Activated T-helper 9 cell treated with anti-CD3 and anti-CD28 coated beads, Interleukin-2, amount 50 U/mL, for 16 hours (primary cell): ENCODE results near the gene GSAP.
"Not testable (repeated sequence)": the region's sequence is repeated elsewhere in the genome, so short reads cannot be mapped to it uniquely, and the experiment has no call there.

Experiments
- DNase-seq: peaks from one replicate; pipeline ENCODE4 v3.0.0-alpha.2; 2020; ENCODE audit warnings: low read depth

The GSAP gene

GRCh38 chr7:77354484-77354883, 61.7 kb downstream of the GSAP start:
- no peak for DNase-seq

GRCh38 chr7:77353911-77354310, 62.2 kb downstream of the GSAP start:
- no peak for DNase-seq

DNA sequence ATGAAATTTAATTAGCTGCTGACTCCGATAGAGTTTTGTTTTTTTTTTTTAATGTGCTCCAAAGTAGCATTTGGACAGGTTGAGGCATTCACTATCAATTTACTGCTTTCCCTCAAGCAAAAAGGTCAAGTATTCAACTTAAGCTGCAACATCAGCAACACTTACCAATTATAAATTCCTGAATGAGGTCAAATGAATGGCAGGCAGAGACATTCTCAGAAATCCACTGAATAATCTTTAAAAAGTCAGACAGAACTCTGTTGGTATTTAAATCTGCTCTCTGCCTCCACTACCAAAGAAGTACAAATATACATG, 62.8 kb downstream of the GSAP start:
- no peak for DNase-seq

- DNase-seq: no peak
These were observed 63.3 kb downstream of the GSAP start for GRCh38 chr7:77352665-77353406.

DNA sequence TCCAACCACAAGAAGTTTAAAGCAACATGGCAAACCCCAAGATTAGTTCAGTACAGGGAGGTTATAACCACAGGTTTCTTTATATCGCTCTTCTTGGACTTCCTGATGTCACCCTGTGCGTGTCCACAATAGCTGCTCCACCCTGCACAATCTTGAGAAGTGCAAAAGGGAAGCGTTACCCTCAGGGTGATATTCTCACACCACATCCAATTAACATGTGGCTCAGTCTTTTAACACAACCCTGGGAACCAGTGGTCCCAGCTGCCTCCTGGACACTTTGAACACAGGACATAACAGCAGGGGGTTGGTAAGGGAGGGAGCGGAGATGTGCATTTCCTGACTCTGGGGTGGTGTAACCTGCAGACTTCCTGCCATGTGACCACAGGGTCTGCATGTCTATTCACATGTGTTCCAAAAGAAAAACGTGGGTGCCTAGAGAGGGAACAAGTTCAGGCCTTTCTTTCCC, 64.6 kb downstream of the GSAP start:
- DNase-seq: peak; percentile 19

GRCh38 chr7:77349141-77349540, 67.0 kb downstream of the GSAP start:
- DNase-seq: no peak

DNA sequence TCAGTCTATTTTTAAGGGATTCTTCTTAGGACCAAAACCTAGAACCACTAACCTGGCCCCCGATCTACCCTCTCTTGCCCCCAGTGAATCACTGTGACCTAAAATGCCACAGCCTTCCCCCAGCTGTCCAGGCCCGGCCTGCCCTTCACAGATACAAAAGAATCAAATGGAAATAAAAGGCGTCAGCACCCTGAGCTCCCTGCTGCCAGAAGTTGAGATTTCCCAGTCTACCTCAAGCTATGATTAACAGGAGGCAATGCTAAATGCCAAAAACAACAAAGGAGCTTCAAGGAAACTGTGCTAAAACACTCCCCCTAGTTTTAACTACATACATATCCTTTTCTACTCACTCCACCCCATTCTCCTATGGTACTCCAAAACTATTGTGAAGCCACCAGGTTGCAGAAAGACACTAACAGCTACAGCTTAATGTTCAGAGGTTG, 67.8 kb downstream of the GSAP start:
- no peak for DNase-seq

DNA sequence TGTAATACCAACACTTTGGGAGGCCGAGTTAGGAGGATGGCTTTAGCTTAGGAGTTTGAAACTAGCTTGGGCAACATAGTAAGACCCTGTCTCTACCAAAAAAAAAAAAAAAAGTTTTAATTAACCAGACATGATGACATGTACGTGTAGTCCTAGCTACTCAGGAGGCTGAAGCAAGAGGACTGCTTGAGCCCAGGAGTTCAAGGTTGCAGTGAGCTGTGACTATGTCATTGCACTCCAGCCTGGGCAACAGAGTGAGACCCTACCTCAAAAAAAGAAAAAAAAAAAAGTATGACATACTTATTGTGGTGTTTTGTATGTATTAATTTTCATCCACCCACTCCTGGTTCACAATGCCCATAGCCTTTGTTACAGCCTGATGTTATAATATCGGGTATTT, 69.7 kb downstream of the GSAP start:
- DNase-seq: no peak

DNA sequence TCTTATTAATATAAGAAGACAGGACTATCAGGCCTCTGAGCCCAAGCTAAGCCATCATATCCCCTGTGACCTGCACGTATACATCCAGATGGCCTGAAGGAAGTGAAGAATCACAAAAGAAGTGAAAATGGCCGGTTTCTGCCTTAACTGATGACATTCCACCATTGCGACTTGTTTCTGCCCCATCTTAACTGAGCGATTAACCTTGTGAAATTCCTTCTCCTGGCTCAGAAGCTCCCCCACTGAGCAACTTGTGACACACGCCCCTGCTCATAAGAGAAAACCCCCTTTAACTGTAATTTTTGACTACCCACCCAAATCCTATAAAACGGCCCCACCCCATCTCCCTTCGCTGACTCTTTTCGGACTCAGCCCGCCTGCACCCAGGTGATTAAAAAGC, 70.7 kb downstream of the GSAP start:
- not testable (repeated sequence) for DNase-seq

GRCh38 chr7:77339726-77340125, 76.4 kb downstream of the GSAP start:
- no peak for DNase-seq

DNA sequence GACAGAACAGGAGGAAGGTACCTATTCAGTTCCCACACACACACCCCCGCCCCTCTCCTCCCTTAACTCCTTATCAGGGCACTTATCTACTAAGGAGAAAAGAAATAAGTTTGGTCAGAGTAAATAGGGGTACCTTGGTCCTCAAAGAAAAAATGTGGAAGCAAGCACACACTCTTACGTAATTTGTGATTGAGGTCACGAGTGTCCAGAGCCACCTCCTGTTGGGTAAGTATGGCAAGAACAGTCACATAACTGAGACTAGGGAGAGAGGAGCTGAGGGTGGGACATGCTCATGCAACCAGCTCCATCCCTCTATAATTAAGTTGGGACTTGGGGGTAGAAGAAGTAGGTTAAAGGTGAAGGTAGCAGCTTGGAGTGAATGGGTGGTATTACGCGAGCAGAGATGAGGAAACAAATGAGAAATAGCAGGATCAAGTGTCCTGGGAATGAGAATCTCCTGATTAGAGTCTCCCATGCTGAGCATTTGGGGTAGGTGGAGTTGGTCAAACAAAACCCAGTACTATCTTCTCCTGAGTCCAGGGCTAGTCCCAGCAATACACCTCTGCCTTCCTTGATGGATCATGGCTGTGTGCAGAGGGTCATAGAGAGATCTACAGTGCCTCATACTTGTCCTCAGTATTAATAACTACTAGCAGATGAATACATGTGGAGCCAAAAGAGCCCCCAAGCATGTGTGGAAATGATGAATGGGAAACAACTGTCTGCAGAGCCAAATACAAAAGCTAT, 77.1 kb downstream of the GSAP start:
- no peak for DNase-seq

GRCh38 chr7:77338260-77338659, 77.9 kb downstream of the GSAP start:
- no peak for DNase-seq

- DNase-seq: no peak
These were observed 78.6 kb downstream of the GSAP start for GRCh38 chr7:77337456-77337990.

DNA sequence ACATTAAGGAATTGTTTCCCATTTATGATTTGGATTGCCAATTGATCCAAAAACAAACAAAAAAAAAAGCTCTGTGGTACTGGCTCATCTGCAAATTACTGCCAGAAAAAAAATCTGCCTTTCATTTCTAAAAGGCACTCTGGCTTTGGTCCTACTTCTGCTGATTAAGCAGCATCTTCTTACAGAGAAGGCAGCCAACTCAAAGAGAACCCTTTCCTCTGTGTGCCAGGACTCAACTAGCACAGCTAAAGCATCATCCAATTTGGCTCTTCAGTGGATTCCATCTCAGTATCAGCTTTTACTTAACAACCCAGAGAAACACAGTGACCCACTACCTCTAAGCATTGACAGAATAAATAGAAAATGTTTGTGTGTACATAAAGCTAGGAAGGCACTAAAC, 80.6 kb downstream of the GSAP start:
- no peak for DNase-seq

DNA sequence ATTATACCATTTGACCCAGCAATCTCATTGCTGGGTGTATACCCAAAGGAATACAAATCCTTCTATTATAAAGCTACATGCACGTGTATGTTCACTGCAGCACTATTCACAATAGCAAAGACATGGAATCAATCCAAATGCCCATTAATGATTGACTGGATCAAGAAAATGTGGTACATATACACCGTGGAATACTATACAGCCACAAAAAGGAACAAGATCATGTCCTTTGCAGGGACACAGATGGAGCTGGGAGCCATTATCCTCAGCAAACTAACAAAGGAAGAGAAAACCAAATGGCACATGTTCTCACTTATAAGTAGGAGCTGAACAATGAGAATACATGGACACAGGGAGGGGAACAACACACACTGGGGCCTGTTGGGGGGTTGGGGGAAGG, 82.1 kb downstream of the GSAP start:
- not testable (repeated sequence) for DNase-seq

DNA sequence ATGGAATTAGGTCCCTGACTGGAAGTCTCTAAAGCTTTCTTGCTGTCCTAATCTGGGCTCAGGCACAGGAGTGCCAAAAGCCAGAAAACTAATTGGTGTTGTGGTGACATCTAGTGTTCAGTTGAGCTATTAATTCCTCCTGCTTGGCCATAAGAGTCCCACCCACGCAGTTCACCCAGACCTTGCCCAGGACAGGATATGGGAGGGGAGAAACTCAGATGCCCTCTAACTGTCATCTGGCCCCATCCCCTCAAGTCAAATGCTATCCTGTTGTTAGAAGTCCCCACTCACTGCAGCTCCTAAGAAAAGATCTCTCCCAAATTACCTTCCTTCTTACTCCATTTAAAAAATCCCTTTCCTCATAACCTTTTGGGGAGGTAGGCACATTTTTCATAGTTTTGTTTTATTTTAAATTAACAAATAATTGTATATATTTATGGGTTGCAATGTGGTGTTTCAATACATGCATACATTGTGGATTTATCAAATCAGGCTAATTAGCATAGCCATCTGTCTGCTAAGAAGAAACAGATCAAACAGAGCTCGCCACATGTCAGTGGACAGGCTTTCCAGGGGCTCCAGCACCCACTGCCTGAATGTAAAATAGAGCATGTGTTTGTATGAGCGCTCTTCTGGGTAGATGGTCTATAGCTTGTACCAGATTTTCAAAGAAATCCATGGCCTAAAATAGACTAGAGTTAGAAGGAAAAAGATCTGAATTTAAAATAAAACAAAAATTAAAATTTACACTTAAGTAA, 84.0 kb downstream of the GSAP start:
- peak; percentile 6 for DNase-seq

DNA sequence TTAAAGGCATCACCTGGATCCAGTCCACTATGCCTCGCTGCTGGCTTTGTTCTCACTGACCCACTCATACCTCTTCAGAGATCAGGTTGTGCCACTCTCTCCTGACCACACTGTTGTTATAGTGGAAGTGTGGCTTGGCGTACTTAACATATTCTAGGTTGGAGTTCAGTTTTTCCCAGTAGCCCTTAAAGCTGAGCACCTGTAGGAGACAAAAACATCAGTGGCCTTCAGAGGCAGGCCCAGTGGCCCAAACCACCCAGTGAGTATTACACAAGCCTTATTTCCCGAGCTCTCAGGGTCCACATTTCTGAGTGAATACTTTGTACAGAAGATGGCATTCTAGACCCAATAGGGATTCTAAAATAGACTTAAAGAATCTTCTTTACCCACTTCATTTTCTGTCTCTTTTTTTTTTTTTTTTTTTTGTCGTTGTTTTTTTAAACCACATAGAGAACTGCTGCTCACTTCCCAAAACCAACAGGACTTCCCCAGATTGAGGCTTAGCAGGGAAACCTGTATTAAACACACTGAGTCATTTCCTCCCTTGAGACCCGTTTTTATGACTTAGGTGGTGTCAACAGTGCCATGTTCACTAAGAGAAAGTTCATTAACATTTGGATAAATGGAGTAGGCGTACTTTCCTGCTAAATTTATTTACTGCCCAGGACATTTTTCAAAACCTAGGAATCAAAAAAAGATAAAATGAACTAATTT, 85.8 kb downstream of the GSAP start:
- no peak for DNase-seq

- no peak for DNase-seq
These were observed 86.5 kb downstream of the GSAP start for GRCh38 chr7:77329466-77330168.

- DNase-seq: no peak
These were observed 87.5 kb downstream of the GSAP start for GRCh38 chr7:77328669-77329068.

- DNase-seq: no peak
These were observed 88.1 kb downstream of the GSAP start for GRCh38 chr7:77327932-77328628.
